ENCODE data around the gene MED8.

The MED8 gene

DNA sequence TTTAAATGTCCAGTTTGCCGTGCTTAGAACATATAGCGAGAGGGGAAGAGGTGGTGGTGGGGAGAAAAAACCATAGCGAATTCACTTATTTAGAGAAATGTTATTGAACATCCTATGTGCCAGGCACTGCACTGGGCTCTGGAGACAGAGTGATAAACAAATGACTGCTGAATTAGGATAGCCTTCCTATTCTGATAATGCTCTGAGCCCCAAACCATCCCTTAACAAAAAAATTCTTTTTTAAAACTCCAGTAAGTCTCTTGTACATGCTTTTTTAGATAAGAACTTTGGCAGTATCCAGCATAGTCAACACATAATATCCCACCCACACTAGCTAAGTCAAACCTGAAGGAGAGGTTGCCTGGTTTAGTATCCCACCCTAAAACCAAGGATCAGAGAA lies 8.6 kb upstream of the MED8 start:
- Histone ChIP-seq H2AFZ (ENCODE audit: low read length) (no peak overlapping the region), H3K27me3 (ENCODE audit: insufficient read depth, low read length) (no peaks in the 10 kb centered on the region), H3K27ac (ENCODE audit: low read depth, low read length, poor library complexity, severe bottlenecking) (no peak overlapping the region), H3K9me3 (ENCODE audit: low read length) (no peaks in the 10 kb centered on the region), H4K20me1 (ENCODE audit: insufficient read depth, low read length) (no peaks in the 10 kb centered on the region), H3K4me1 (ENCODE audit: insufficient read depth, low read length, severe bottlenecking) (no peaks in the 10 kb centered on the region), H3K4me2 (ENCODE audit: low read length) (no peak overlapping the region), H3K79me2 (ENCODE audit: insufficient read depth, low read length) (no peaks in the 10 kb centered on the region), H3K4me3 (ENCODE audit: low read depth, low read length, poor library complexity, severe bottlenecking) (no peak overlapping the region), H3K9ac (ENCODE audit: low read length) (no peak overlapping the region), H3F3A (ENCODE audit: insufficient read depth, low read length) (no peaks in the 10 kb centered on the region), H3K36me3 (ENCODE audit: insufficient read depth, low read length) (peaks cover 2% of the 10 kb centered on the region; the same call in 1 of the 2 replicates), H3K9me2 (ENCODE audit: low read depth, low read length) (no peaks in the 10 kb centered on the region)
- no peak for TF ChIP-seq EZH2 (IDR thresholded peaks at IDR 0.05; ENCODE audit: borderline replicate concordance, low read length)
- TF ChIP-seq, protein P1, sequence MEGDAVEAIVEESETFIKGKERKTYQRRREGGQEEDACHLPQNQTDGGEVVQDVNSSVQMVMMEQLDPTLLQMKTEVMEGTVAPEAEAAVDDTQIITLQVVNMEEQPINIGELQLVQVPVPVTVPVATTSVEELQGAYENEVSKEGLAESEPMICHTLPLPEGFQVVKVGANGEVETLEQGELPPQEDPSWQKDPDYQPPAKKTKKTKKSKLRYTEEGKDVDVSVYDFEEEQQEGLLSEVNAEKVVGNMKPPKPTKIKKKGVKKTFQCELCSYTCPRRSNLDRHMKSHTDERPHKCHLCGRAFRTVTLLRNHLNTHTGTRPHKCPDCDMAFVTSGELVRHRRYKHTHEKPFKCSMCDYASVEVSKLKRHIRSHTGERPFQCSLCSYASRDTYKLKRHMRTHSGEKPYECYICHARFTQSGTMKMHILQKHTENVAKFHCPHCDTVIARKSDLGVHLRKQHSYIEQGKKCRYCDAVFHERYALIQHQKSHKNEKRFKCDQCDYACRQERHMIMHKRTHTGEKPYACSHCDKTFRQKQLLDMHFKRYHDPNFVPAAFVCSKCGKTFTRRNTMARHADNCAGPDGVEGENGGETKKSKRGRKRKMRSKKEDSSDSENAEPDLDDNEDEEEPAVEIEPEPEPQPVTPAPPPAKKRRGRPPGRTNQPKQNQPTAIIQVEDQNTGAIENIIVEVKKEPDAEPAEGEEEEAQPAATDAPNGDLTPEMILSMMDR (IDR thresholded peaks at IDR 0.05; ENCODE audit: low read length): no peak

DNA sequence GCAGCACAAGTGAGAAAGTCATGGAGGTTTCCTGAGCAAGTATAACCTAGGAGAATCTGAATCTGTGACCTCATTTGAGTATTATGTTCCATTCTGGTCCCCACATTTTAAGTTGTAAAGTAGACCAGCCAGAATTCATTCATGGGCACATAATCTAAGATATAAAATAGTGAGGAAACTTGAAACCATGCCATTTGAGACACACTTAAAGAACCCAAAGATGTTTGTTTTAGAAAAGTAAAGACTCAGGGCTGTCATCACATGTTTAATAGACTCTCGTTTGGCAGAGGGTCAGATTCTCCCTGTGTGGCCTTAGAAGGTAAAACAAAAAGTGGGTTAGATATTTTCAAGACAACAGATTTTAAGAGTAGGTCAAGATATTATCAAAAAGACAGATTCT lies 6.5 kb upstream of the MED8 start:
- Histone ChIP-seq H3K9ac (ENCODE audit: low read length) (no peak overlapping the region), H3K4me2 (ENCODE audit: low read length) (no peak overlapping the region), H3F3A (ENCODE audit: insufficient read depth, low read length) (no peaks in the 10 kb centered on the region), H4K20me1 (ENCODE audit: insufficient read depth, low read length) (no peaks in the 10 kb centered on the region), H2AFZ (ENCODE audit: low read length) (no peak overlapping the region), H3K27me3 (ENCODE audit: insufficient read depth, low read length) (no peaks in the 10 kb centered on the region), H3K4me1 (ENCODE audit: insufficient read depth, low read length, severe bottlenecking) (no peaks in the 10 kb centered on the region), H3K36me3 (ENCODE audit: insufficient read depth, low read length) (no peaks in the 10 kb centered on the region), H3K79me2 (ENCODE audit: insufficient read depth, low read length) (no peaks in the 10 kb centered on the region), H3K4me3 (ENCODE audit: low read depth, low read length, poor library complexity, severe bottlenecking) (no peak overlapping the region), H3K9me2 (ENCODE audit: low read depth, low read length) (no peaks in the 10 kb centered on the region), H3K9me3 (ENCODE audit: low read length) (no peaks in the 10 kb centered on the region), H3K27ac (ENCODE audit: low read depth, low read length, poor library complexity, severe bottlenecking) (no peak overlapping the region)
- TF ChIP-seq EZH2 (IDR thresholded peaks at IDR 0.05; ENCODE audit: borderline replicate concordance, low read length): no peak
- TF ChIP-seq, protein P1 (IDR thresholded peaks at IDR 0.05; ENCODE audit: low read length): no peak

DNA sequence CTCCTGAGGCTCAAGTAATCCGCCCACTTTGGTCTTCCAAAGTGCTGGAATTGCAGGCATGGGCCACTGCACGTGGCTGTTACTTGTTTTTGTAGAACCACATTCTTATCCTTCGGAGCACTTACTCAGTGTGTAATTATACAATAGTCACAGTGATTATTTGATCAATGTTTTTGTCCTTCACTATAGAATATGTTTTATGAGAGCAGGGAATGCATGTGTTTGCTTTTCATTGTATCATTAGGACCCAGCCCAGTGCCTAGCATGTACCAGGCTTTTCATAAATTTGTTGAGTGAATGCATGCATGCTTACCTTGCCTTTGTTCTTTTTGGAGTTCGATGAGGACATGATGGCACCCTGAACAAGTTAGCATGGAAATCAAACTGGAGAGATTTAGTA lies 5.9 kb upstream of the MED8 start:
- H3K27ac ChIP-seq (ENCODE audit: low read depth, low read length, poor library complexity, severe bottlenecking): no peak overlapping the region
- H2AFZ ChIP-seq (ENCODE audit: low read length): no peak overlapping the region
- H3K27me3 ChIP-seq (ENCODE audit: insufficient read depth, low read length): no peaks in the 10 kb centered on the region
- no peaks in the 10 kb centered on the region for H3F3A ChIP-seq (ENCODE audit: insufficient read depth, low read length)
- H3K36me3 ChIP-seq (ENCODE audit: insufficient read depth, low read length): no peaks in the 10 kb centered on the region
- TF ChIP-seq, protein P1 (IDR thresholded peaks at IDR 0.05; ENCODE audit: low read length): no peak
- TF ChIP-seq EZH2 (IDR thresholded peaks at IDR 0.05; ENCODE audit: borderline replicate concordance, low read length): no peak
- no peak overlapping the region for H3K9ac ChIP-seq (ENCODE audit: low read length)
- no peak overlapping the region for H3K4me3 ChIP-seq (ENCODE audit: low read depth, low read length, poor library complexity, severe bottlenecking)
- H3K9me2 ChIP-seq (ENCODE audit: low read depth, low read length): no peaks in the 10 kb centered on the region
- no peaks in the 10 kb centered on the region for H4K20me1 ChIP-seq (ENCODE audit: insufficient read depth, low read length)
- H3K4me2 ChIP-seq (ENCODE audit: low read length): no peak overlapping the region
- peaks cover 5% of the 10 kb centered on the region for H3K4me1 ChIP-seq (ENCODE audit: insufficient read depth, low read length, severe bottlenecking)
- no peaks in the 10 kb centered on the region for H3K9me3 ChIP-seq (ENCODE audit: low read length)
- H3K79me2 ChIP-seq (ENCODE audit: insufficient read depth, low read length): 0 out of 2 replicates have a peak, but pooled peaks cover 2% of the 10 kb centered on the region

Data from OCI-LY1 (cell line).